ENCODE data around the gene TMEM38B. TPM values are rescaled to one million over a fixed set of nuclear protein-coding genes. Genes with fewer than 3 reads are reported as not detected.
"Not testable (repeated sequence)": the region's sequence is repeated elsewhere in the genome, so short reads cannot be mapped to it uniquely, and the experiment has no call there.

The TMEM38B gene
- total RNA-seq, 2 experiments from 2014 or later: 9.9 to 17.9 TPM

DNA sequence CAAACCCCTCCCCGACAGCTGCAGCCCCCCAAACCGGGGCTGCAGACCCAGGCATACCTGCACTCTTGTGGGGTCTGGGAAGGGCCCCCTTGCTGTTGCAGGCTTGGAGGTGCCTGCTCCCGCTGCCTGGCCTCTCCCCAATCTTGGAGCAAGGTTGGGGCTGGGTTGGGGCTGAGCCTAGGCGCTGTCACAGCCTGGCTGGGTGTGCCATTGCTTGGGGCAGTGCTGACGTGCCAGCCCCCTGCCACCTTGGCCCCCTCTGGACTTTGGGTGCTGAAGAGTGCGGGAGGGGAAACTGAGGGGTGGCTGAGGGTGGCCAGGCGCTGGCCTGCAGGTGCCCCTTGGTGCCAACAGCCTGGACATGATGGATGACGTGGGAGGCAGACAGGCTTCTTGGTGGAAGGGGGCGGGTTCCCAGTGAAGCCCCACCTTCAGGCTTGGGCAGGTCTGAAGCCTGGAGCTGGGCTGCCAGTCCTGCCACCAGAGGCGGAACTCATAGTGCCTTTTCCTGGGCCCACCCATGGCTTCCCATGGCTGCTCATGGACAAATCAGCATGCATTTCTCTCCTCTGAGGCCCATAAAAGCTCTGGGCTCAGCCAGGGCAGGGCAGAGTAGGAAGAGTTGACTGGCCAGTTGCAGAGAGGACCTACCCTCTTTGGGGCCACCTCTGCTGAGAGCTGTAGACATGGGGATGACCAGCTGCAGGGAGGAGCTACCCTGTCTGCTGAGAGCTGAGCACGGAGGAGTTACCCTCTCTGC lies 19.1 kb downstream of the TMEM38B start:
- DNase-seq (no peak), ATAC-seq (no peak)
- H3K27ac Mint-ChIP-seq: no peak overlapping the region
- peaks cover 4% of the 10 kb centered on the region for H3K36me3 Mint-ChIP-seq
- no peaks in the 10 kb centered on the region for H3K9me3 Mint-ChIP-seq (ENCODE audit: low read depth)
- peaks cover 3% of the 10 kb centered on the region for H3K4me1 Mint-ChIP-seq
- no peak overlapping the region for H3K4me3 Mint-ChIP-seq
- CTCF ChIA-PET: no interaction called here
- no peaks in the 10 kb centered on the region for H3K27me3 Mint-ChIP-seq

DNA sequence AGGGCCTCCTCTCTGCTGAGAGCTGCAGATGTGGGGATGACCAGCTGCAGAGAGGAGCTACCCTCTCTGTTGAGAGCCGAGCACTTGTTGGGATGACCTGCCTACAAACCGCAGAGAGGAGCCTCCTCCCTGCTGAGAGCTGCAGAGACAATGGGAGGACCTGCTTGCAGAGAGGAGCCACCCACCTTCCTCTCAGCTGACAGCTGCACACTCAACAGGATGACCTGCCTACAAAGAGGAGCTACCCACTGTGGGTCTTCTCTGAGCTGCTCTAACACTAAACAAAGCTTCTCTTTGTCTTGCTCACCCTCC lies 19.6 kb downstream of the TMEM38B start:
- Mint-ChIP-seq H3K4me1 (no peaks in the 10 kb centered on the region), H3K4me3 (no peak overlapping the region), H3K27me3 (no peaks in the 10 kb centered on the region), H3K9me3 (ENCODE audit: low read depth) (no peaks in the 10 kb centered on the region), H3K36me3 (peaks cover 4% of the 10 kb centered on the region), H3K27ac (no peak overlapping the region)
- ATAC-seq: no peak
- no peak for DNase-seq
- CTCF ChIA-PET: no interaction called here

DNA sequence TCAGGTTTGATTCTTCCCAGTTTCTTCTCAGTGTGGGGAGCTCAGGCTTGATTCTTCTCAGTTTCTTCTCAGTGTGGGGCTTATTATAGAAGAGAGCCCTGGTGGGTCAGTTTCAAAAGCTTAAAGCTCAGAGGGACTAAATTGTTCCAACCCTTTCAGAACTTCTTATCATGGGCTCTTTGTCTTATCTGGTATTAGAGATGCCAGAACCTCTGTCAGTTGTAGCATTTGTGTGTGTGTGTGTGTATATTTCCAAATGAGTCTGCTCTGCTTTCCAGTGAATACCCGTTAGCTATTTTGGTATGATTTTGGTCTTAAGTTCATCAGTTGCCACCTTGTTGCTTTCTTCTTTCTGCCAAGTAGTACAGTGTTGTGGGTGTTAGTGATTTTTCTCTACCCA lies 21.8 kb downstream of the TMEM38B start:
- no peak overlapping the region for H3K4me3 Mint-ChIP-seq
- no peak for ATAC-seq
- no peaks in the 10 kb centered on the region for H3K4me1 Mint-ChIP-seq
- no peak for DNase-seq
- no peaks in the 10 kb centered on the region for H3K27me3 Mint-ChIP-seq
- H3K36me3 Mint-ChIP-seq: no peaks in the 10 kb centered on the region
- no peak overlapping the region for H3K27ac Mint-ChIP-seq
- no peaks in the 10 kb centered on the region for H3K9me3 Mint-ChIP-seq (ENCODE audit: low read depth)
- CTCF ChIA-PET: interaction anchor here (0.7 to 1.2 kb wide), 3 partner anchors 43 to 88 kb away, joined by 3 to 4 read pairs (median 4); no protein-coding TSS in a partner anchor

DNA sequence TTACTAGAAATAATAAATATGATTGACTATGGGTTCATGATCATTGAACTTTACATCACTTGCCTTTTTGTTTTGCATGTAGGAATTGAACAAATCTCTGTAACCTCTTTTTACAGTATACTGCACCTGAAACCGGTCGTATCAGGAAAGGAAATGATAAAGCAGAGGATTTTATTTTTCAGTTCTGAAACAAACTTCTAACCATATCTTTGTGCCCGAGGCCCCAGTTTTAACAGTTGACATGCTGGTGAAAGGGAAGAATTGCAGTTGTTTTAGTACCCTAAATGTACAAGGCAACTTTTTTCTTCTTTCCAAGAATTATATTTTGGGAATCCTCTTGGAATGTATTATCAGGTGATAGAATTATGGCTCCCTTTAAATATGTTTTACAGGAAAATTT lies 27.8 kb downstream of the TMEM38B start:
- Mint-ChIP-seq H3K27ac (no peak overlapping the region), H3K4me3 (no peak overlapping the region), H3K36me3 (peaks cover 4% of the 10 kb centered on the region), H3K4me1 (no peaks in the 10 kb centered on the region), H3K9me3 (ENCODE audit: low read depth) (no peaks in the 10 kb centered on the region), H3K27me3 (no peaks in the 10 kb centered on the region)
- CTCF ChIA-PET: no interaction called here
- ATAC-seq (no peak), DNase-seq (no peak)

DNA sequence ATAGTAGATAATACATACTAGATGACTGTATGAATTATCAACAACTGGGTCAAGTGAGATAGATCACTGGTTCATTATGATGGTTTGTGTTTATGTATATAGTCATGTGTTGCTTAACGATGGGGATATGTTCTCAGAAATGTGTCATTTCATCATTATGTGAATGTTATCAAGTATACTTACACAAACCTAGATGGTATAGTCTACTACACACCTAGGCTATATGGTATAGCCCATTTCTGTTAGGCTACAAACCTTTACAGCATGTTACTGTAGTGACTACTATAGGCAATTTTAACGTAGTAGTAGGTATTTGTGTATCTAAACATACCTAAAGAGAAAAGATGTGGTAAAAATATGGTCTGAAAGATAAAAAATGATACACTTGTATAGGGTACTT lies 31.0 kb downstream of the TMEM38B start:
- no peak for DNase-seq
- Mint-ChIP-seq H3K4me3 (no peak overlapping the region), H3K9me3 (ENCODE audit: low read depth) (no peaks in the 10 kb centered on the region), H3K27me3 (no peaks in the 10 kb centered on the region), H3K36me3 (peaks cover 20% of the 10 kb centered on the region), H3K4me1 (no peaks in the 10 kb centered on the region), H3K27ac (no peak overlapping the region)
- ATAC-seq: no peak
- CTCF ChIA-PET: no interaction called here

DNA sequence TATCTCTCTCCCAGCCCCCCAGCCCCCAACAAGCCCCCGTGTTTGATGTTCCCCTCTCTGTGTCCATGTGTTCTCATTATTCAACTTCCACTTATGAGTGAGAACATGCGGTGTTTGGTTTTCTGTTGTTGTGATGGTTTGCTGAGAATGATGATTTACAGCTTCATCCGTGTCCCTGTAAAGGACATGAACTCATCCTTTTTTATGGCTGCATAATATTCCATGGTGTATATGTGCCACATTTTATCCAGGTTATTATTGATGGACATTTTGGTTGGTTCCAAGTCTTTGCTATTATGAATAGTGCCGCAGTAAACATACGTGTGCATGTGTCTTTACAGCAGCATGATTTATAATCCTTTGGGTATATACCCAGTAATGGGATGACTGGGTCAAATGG lies 33.9 kb downstream of the TMEM38B start:
- H3K27ac Mint-ChIP-seq; ATAC-seq; CTCF ChIA-PET; H3K9me3 Mint-ChIP-seq (ENCODE audit: low read depth); H3K27me3 Mint-ChIP-seq; H3K4me3 Mint-ChIP-seq; H3K4me1 Mint-ChIP-seq; DNase-seq: not testable (repeated sequence)
- peaks cover 33% of the 10 kb centered on the region for H3K36me3 Mint-ChIP-seq

DNA sequence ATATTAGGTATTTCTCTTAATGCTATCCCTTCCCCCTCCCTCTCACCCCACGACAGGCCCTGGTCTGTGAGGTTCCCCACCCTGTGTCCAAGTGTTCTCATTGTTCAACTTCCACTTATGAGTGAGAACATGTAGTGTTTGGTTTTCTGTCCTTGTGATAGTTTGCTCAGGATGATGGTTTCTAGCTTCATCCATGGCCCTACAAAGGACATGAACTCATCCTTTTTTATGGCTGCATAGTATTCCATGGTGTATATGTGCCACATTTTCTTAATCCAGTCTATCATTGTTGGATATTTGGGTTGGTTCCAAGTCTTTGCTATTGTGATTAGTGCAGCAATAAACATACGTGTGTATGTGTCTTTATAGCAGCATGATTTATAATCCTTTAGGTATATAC lies 37.1 kb downstream of the TMEM38B start:
- DNase-seq, ATAC-seq, H3K4me3 Mint-ChIP-seq, H3K27ac Mint-ChIP-seq, CTCF ChIA-PET, H3K4me1 Mint-ChIP-seq, H3K27me3 Mint-ChIP-seq: not testable (repeated sequence)
- peaks cover 60% of the 10 kb centered on the region for H3K36me3 Mint-ChIP-seq
- peaks cover 21% of the 10 kb centered on the region for H3K9me3 Mint-ChIP-seq (ENCODE audit: low read depth)

DNA sequence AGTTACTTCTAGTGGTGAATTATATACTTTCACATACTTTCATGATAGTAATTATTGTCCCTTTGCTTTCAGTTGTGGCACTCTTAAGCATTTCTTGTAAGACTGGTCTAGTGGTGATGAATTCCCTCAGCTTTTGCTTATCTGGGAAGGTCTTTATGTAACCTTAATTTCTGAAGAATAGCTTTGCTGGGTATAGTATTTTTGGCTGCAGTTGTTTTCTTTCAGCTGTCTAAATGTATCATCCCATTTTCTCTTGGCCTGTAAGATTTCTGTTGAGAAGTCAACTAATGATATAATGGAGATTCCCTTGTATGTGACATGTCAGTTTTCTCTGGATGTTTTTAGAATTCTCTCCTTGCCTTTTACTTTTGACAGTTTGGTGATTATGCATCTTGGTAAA lies 41.0 kb downstream of the TMEM38B start:
- H3K27ac Mint-ChIP-seq: no peak overlapping the region
- peaks cover 57% of the 10 kb centered on the region for H3K36me3 Mint-ChIP-seq
- ATAC-seq (no peak), DNase-seq (no peak)
- H3K27me3 Mint-ChIP-seq: no peaks in the 10 kb centered on the region
- H3K9me3 Mint-ChIP-seq (ENCODE audit: low read depth): peaks cover 23% of the 10 kb centered on the region
- no peaks in the 10 kb centered on the region for H3K4me1 Mint-ChIP-seq
- CTCF ChIA-PET: no interaction called here
- no peak overlapping the region for H3K4me3 Mint-ChIP-seq

DNA sequence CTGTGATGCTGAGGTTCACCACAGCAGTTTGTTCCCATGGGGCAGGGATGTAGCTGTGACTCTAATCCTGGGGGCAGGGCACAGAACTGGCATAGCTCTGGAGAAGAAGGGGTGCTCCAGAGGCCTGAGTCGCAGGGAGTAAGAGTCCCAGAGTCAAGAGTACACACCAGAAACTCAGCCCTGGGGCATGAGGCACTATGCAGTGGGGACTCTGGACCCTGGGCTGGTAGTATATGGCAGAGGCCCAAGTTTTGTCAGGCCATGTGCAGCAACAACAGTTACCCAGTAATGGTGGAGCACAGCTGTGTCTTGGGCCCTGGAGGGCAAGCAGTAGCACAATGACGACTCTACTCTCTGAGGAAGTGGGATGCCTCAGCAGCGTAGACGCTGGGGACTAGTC lies 42.9 kb downstream of the TMEM38B start:
- Mint-ChIP-seq H3K27me3 (no peaks in the 10 kb centered on the region), H3K4me1 (no peaks in the 10 kb centered on the region), H3K9me3 (ENCODE audit: low read depth) (peaks cover 23% of the 10 kb centered on the region), H3K4me3 (no peak overlapping the region), H3K36me3 (peaks cover 54% of the 10 kb centered on the region), H3K27ac (no peak overlapping the region)
- CTCF ChIA-PET: no interaction called here
- DNase-seq (no peak), ATAC-seq (no peak)

DNA sequence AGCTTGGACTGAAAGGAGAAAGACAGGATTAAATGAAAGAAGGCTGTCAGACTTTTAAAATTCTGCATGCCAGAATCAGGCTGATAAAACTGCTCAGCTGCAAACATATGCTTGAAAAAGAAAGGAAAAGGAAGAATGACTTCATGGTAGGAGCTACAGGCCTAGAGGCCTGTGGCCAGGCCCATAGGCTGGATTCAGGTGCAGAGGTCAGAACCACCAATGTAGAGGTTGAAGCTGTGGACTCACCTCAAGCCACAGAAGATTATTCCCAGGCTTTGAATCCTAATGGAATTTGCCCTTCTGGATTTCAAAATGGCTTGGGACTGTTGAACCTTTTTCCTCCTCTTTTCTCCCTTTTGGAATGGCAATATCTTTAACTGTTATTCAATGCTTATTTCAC lies 47.7 kb downstream of the TMEM38B start:
- H3K27me3 Mint-ChIP-seq: no peaks in the 10 kb centered on the region

DNA sequence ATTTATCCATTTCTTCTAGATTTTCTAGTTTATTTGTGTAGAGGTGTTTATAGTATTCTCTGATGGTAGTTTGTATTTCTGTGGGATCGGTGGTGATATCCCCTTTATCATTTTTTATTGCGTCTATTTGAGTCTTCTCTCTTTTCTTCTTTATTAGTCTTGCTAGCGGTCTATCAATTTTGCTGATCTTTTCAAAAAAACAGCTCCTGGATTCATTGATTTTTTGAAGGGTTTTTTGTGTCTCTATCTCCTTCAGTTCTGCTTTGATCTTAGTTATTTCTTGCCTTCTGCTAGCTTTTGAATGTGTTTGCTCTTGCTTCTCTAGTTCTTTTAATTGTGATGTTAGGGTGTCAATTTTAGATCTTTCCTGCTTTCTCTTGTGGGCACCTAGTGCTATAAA lies 53.0 kb downstream of the TMEM38B start:
- H3K27ac Mint-ChIP-seq; CTCF ChIA-PET; DNase-seq; ATAC-seq; H3K4me1 Mint-ChIP-seq; H3K9me3 Mint-ChIP-seq (ENCODE audit: low read depth); H3K4me3 Mint-ChIP-seq; H3K27me3 Mint-ChIP-seq: not testable (repeated sequence)
- peaks cover 35% of the 10 kb centered on the region for H3K36me3 Mint-ChIP-seq

More for the DNA sequence above, 47.7 kb downstream of the TMEM38B start:
- H3K9me3 Mint-ChIP-seq (ENCODE audit: low read depth): no peaks in the 10 kb centered on the region
- H3K4me1 Mint-ChIP-seq: no peaks in the 10 kb centered on the region
- peaks cover 12% of the 10 kb centered on the region for H3K36me3 Mint-ChIP-seq
- CTCF ChIA-PET: no interaction called here
- H3K27ac Mint-ChIP-seq: no peak overlapping the region
- DNase-seq (no peak), ATAC-seq (no peak)
- no peak overlapping the region for H3K4me3 Mint-ChIP-seq

DNA sequence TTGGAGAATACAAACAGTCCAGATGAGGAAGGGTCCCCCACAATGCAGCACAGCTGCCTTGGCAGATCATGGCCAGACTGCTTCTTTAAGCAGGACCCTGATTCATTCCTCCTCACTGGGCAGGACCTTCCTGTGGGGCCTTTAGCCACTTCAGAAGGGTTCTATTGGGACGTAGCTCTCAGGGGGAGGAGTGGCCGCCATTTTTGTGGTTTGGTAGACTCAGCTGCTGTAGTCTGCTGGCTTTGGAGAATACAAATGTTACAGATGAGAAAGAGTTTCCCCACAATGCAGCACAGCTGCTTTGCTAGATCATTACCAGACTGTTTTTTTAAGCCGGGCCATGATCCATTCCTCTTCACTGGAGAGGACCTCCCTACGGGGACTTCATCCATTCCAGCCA lies 57.4 kb downstream of the TMEM38B start:
- no peak overlapping the region for H3K27ac Mint-ChIP-seq
- H3K9me3 Mint-ChIP-seq (ENCODE audit: low read depth): peaks cover 14% of the 10 kb centered on the region
- no peaks in the 10 kb centered on the region for H3K4me1 Mint-ChIP-seq
- H3K27me3 Mint-ChIP-seq: no peaks in the 10 kb centered on the region
- H3K36me3 Mint-ChIP-seq: peaks cover 42% of the 10 kb centered on the region
- DNase-seq: no peak
- ATAC-seq: no peak
- CTCF ChIA-PET: no interaction called here
- H3K4me3 Mint-ChIP-seq: no peak overlapping the region

DNA sequence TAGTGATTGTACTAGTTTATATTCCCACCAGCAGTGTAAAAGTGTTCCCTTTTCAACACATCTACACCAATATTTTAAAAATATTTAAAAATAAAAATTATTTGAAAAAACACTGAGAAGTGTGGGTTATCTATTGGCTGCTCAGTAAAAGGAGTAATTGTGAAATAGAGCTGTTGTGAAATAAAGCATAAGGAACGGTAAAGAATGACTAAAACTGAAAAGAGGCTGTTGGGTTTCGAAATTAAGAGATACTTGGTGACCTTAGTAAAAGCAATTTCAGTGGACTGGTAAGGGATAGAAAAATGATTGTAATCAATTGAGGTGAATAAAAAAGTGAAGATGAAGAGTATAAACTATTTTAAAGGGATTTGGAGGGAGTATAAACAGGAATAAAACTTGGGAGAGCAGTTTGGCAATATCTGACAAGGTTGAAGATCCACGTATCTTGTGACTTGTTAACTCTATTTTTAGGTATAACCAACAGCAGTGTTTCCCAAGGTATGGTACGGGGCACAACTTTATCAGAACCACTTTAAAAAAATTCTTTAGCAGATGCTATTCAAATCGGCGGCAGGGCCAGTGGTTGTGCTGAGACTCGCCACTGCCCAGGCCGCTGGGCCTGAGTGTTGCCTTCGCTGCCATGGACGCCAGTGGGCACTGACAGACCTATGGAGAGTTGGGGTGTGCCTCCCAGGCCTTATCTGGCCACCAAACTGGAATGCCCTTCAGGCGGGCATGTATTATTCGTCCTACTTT lies 63.3 kb downstream of the TMEM38B start:
- H3K27me3 Mint-ChIP-seq: no peaks in the 10 kb centered on the region
- ATAC-seq (no peak), DNase-seq (no peak)
- no peak overlapping the region for H3K27ac Mint-ChIP-seq
- H3K36me3 Mint-ChIP-seq: peaks cover 12% of the 10 kb centered on the region
- peaks cover 3% of the 10 kb centered on the region for H3K4me1 Mint-ChIP-seq
- H3K9me3 Mint-ChIP-seq (ENCODE audit: low read depth): peaks cover 15% of the 10 kb centered on the region
- CTCF ChIA-PET: no interaction called here
- H3K4me3 Mint-ChIP-seq: no peak overlapping the region

DNA sequence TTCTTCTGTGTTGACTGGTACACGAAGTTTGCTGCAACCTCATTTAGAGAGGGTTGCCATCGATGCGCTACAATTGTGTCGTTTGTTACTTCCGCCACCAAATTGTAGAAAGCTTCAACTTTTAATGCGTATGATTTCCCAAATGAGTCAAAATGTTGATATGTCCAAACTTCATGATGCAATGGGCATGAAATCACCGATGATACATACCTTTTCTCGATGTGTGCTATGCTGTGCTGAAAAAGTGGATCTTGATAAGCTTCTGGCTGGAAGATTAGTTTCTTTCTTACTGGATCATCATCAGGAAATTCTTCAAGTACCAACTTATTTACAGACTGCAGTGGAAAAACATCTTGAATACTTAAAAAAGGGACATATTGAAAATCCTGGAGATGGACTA lies 65.7 kb downstream of the TMEM38B start:
- peaks cover 6% of the 10 kb centered on the region for H3K36me3 Mint-ChIP-seq
- CTCF ChIA-PET: no interaction called here
- peaks cover 6% of the 10 kb centered on the region for H3K9me3 Mint-ChIP-seq (ENCODE audit: low read depth)
- H3K27me3 Mint-ChIP-seq: no peaks in the 10 kb centered on the region
- DNase-seq (no peak), ATAC-seq (no peak)
- H3K4me1 Mint-ChIP-seq: peaks cover 3% of the 10 kb centered on the region
- H3K27ac Mint-ChIP-seq: no peak overlapping the region
- H3K4me3 Mint-ChIP-seq: no peak overlapping the region
